M059J (cell line): ENCODE data around the gene SGK1. TPM values are rescaled to one million over a fixed set of nuclear protein-coding genes. Genes with fewer than 3 reads are reported as not detected.
"Not testable (repeated sequence)": the region's sequence is repeated elsewhere in the genome, so short reads cannot be mapped to it uniquely, and the experiment has no call there.

Experiments
- DNase-seq: peaks from one replicate; pipeline ENCODE4 v3.0.0-alpha.2; 2012; ENCODE audit warnings: low read depth
- total RNA-seq: library from RNA; depleted of rRNA; stranded (reverse); fragments of >200 nt; shearing (Covaris generic); gene quantifications from 2 replicates; pipeline ENCODE4 v1.2.3, GENCODE V29; 2014

The SGK1 gene
- total RNA-seq, 1 experiment from 2014 or later: 53.2 TPM

DNA sequence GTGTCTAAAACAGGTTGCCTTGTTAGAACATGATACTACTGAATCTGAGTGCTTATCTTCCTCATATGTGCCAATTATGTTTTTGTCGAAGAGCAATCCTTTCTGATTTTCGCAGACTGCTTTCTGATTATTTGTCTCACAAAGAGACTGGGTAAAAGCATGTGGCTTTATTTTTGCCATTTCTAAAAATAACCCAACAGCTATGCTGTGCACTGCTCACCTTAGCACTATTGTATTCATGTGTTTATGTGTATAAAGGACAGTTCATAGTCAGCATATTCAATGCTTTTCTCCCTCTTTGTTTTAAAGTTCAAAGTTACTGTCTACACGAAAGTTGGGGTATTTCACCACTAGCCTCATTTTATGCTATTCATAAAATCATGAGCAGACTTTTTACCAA, 127.0 kb downstream of the SGK1 start:
- no peak for DNase-seq

DNA sequence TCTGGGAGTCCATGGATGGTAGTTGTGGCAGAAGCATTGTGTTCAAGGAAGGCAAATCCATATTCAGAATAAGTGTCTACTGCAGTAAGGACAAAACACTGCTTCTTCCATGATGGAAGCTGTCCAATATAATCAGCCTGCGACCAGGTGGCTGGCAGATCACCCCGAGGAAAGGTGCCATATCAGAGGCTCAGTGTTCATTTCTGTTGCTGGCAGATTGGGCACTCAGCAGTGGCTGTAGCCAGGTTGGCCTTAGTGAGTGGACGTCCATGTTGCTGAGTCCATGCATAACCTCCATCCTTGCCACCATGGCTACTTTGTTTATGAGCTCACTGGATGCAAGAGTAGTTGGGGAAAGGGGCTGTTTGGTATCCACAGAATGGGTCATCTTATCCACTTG, 130.2 kb downstream of the SGK1 start:
- no peak for DNase-seq

DNA sequence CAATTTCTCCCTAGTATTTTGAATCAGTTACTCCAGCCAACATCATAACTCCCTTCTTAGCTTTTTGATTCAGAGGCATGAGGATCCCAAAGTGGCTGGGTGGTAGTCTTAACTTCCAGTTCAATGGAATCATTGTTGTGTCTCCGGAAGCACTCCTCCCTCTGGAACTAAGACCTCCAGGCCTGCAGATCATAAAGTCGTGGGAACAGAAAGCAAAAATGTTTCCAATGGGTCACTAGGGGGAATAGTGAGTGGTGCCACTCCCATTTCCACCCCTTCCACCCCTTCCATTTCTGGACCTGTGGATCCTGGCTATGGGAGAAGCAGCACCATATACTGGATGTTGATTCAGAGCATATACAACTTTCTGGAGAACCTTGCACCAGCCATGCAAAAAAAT, 130.8 kb downstream of the SGK1 start:
- DNase-seq: no peak

DNA sequence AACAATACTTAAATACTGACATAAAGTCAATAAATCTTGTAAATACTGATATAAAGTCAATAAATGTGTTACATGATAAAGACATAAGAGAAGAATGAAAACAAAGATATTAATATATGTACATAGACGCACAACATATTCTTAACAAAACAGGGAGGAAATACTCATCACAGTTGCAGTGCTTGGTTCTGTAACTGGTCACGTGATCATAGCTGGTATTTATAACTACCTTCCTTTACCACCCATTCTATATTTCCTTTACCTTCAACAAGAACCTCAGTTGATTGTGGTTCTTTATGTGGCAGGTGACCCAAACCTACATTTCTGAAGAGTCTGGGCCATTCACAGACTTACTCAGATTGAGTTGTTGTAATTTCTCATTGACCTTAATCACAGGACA, 131.6 kb downstream of the SGK1 start:
- DNase-seq: no peak

DNA sequence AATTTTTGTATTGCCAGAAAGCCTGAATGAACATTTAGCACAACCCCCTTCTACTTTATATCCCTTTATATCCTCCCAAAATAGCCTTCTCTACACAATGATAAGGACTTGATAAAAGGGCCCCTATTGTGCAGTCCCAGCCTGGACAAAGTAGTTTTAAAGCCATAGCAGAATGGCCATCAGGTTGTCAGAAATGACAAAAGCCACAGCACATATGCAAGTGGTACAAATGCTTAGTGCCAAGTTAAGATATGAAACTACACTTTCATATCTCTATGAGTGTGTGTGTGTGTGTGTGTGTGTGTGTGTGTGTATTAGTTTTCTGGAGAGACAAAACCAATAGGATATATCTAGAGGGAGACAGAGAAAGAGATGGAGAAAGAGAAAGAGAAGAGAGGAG, 132.6 kb downstream of the SGK1 start:
- no peak for DNase-seq

DNA sequence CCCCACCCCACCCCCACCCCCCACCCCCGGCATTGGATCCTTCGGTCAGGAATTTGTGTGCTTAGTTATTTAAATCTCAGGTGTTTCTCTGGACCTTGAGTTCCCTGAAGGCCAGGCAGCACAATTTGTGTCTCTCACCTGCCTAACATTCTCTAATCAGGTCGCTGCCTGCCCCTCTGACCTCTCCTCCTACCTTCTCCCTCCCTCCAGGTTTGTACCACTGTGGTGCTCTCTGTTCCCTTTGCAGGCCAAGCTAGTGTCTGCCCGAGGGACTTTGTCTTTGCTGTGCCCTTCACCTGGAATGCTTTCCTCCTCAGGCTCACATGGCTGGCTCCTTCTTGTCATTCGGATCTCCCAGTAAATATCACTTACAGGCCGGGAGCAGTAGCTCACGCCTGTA, 134.1 kb downstream of the SGK1 start:
- DNase-seq: no peak

DNA sequence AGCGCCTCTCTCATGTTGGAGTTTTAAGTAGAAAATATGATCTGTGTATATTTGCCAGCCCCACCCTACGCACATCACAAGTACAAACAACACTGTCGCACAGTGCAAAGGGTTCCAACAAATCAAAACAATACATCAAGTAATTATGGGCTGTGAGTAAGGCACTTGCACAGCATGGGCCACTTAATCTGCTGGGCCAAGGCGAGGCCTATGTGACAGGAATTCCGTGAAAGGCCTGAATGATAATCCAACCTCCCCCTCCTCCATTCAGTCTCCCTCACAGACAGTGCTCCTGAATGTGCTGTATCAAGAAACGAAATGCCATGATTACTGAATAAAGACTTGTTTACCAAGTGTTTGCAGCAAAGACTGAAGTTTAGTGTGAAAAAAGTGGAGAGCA, 135.4 kb downstream of the SGK1 start:
- DNase-seq: no peak

DNA sequence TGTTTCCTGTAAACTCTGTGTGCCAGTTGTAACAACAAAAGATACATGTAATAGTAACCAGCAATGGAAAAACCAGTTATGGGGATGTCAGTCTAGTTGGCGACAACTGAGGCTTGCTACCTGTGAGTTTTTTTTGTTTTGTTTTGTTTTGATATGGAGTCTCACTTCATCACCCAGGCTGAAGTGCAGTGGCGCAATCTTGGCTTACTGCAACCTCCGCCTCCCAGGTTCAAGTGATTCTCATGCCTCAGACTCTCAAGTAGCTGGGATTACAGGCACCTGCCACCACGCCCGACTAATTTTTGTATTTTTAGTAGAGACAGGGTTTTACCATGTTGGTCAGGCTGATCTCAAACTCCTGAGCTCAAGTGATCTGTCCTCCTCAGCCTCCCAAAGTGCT, 136.2 kb downstream of the SGK1 start:
- DNase-seq: not testable (repeated sequence)

DNA sequence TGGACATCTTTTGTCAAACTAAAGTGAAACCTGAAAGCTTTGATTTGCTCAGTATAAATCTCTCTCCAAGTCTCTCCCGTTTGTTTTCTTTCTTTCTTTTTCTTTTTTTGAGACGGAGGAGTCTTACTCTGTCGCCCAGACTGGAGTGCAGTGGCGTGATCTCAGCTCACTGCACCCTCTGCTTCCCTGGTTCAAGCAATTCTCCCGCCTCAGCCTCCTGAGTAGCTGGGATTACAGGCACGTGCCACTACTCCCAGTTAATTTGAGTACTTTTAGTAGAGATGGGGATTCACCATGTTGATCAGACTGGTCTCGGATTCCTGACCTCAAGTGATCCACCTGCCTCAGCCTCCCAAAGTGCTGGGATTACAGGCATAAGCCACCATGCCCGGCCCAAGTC, 136.7 kb downstream of the SGK1 start:
- DNase-seq: not testable (repeated sequence)

DNA sequence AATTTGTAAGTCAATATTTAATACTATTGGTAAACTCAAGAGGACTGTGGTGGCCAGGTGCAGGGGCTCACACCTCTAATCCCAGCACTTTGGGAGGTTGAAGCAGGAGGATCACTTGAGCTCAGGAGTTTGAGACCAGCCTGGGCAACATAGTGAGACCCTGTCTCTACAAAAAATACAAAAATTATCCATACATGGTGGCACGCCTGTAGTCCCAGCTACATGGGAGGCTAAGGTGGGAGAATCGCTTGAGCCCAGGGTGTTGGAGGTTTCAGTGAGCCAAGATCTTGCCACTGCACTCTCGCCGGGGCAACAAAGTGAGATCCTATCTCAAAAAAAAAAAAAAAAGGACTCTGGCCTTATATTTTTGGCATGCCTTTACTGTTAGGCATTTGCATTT, 137.4 kb downstream of the SGK1 start:
- DNase-seq: not testable (repeated sequence)

DNA sequence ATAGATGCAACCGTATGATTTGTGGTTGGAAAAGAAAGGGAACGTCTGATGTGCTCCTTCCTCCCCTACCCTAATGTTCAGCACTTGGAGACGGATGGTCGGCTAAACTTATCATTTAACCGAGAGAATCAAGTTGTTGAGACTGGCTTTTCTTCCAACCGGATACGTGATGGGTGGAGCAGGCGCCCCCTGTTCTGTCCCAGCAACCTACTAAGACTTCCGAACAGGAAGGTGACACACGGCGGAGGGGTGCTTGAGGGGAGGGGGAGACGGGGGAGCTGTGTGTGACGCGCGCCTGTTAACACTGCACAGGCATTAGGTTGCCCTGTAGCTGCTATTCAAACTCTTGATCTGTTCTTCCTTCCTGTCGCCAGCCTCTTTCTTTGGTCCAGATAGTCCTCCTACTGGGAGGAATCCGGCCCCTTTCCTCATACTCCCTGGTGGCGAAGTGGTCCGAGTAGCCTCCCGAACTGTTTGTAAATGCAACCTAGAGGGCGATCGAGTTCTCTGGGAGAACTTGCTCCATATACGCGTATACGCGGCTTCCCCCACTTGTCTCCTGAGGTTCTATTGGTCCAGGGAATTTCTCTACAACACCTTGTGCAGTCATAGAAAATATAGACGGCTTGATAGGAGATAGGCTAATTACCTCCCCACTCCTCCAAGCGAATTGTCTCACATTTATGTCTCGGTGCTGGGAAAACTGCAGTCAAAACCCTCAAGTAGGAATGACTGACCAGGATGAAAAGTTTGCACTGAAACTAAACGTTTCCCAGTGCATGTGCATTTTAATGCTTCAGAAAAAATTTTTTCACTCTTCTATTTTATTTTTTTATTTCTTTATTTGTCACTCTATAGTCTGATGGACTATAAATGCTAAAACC, 139.5 kb downstream of the SGK1 start:
- DNase-seq: peak; percentile 98

DNA sequence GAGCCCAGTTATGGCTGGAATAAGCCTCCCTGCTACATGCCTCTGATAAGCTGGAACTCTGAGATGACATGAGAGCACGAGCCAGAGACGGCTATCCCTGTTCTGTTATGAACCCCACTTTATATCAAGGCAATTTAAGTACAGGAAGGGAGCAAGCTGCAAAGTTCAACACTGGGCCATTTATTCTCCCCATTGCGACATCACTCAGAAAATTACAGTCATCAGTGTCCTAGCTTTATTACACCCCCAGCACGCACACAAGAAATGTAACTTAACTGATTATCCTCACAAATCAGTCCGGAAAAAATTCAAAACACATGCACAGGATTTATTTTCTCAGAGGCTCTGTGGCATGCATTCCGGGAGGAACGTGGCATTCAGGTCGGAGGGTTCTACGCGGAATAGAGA, 140.2 kb downstream of the SGK1 start:
- DNase-seq: peak; percentile 70

DNA sequence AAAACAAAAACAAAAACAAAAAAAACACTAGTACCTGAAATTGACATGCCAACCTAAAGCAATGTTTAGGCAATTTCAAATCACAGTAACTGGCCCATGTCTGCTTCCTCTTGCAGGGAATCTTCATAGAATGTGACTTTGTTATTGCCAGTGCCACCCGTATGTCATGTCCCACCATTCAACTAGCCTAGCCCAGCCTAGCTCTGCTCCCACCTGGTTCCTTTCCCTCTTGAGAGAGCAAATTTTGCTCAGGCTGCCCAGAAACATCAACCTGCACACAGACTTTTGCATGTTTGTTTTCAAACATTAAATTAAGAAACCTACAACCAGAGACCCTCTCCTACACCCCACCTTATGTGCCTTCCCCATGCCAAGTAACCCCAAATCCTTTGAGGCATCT, 140.7 kb downstream of the SGK1 start:
- peak; percentile 7 for DNase-seq

DNA sequence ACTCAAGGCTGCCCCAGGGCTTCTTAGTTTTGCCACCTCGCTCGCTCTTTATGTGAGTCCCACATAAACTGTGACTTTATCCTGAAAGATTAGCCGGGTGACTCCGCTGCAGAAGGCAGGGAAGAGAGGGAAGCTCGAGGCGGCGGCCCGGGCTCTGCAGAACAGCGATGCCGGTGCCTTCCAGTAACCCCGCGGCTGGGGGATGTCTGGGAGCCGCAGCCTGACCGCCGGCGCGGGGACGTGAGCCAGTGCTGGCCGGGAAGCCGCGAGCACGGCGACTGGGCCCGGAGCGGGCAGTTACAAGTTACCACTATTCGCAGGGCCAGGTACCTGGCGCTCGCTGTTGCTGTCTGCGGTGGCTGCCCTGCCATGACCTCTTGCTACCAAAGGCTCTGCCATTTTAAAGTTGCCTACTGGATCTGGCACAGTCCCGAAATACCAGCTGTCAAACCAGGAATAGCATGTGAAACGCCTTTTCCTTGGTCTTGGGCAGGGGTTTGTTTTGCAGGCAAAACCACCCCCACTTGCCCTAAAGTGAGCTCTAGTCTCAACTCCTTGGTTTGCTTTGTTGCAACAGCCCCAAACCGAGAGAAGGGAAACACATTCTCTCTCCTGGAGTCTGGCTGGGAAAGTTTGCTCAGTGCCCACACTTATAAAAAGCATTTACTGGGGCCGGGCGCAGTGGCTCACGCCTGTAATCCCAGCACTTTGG, 141.5 kb downstream of the SGK1 start:
- peak; percentile 70 for DNase-seq

DNA sequence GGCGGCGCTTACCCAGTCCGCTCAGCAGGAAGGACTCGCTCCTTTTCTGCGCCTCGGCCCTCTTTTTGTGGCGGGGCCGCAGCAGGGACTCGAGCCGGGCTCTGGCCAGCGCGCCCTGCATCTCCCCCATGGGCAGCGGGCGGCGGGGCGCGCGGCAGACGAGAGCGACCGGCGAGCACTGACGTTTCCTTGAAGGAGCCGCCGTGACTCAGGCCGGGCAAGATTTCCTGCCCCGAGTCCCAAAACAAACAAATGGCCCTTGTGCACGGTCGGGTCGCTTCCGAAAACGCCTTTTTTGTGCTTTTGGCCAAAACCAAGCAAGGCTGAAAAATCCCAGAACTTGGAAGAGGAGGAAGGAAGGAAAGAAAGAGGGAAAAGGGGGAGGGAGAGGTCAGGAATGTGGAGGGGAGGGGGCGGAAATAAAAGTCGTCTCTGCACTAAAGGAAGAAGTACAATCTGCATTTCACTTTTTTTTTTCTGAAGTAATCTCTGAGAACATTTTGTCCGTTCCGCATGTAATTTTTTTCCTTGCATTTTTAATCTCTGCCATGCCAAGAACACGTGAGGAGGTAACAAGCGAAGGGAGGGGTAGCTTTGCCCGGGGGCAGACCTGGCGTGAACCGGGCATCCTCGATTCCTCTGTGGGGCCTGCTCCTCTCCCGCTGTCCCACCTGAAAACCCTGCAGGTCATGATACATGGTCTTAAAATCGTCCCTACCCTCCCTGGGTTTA, 142.2 kb downstream of the SGK1 start:
- peak; percentile 87 for DNase-seq

DNA sequence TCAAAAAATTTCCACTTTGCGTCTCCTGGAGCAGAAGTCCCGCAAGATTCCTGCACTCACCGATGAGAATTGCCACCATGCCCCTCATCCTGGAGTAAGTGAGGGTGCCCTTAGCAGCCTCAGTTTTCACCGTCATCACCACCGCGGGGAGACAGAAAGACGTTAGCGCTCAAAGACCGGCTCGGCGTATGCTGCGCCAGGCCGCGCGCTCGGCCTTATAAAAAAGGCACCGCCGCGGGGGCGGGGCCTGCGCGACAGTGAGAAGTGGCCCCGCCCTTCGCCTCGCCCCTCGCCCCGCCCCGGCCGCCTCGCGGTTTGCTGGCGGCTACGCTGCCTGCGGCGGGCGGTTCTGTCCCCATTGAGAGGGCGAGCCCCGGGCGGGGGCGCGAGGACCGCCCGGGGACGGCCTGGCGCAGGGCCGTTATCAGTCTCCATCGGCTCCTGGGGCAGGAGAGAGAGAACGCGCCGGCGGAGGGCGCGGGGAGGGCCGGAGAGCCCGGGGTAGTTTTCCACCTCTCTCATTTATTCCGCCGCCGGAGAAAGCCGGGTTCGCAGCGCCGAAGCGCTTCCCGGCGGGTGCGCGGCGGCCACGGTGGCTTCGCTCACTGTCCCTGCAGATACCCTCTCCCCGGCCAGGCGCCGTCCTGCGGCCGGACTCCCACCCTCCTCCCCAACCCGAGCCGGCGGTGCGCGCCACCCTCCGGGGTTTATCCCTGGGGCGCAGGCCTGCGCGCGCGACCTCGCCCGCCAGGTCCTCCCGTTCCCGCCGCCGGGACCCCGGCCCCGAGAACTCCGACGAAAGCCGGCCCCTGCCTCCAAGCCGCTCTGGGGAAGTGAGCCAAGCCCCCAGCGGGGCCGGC, 143.0 kb downstream of the SGK1 start:
- DNase-seq: peak; percentile 90

DNA sequence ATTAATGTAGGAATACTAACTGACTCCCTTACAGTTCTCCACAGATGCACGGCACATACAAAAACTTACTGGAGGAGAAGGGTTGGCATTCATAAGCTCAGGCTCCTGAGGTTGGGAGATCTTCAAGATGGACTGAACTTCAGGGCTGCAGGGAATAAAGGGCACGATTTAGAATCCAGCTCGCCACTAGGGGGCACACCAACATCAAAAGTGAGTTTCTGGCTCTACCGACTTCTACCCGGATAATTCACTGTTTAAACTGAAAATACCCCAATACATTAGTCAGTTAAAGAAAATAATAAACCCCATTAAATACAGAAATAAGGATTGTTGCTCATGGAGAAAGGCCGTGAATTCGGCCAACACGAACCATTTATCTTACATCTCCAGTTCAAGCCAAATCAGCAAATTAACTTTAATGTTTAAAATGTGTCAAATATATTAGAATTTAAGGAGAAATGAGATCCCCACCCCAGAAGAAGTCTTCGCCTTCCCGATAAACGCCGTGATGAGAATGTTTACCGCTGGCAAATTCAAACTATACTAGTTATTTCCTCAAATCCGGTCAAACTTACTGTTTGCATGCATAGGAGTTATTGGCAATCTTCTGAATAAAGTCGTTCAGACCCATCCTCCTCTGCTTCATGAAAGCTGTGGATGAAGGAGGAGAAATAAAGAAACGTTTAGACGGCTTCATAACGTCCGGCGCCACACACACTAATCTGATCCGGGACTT, 143.8 kb downstream of the SGK1 start:
- peak; percentile 86 for DNase-seq

DNA sequence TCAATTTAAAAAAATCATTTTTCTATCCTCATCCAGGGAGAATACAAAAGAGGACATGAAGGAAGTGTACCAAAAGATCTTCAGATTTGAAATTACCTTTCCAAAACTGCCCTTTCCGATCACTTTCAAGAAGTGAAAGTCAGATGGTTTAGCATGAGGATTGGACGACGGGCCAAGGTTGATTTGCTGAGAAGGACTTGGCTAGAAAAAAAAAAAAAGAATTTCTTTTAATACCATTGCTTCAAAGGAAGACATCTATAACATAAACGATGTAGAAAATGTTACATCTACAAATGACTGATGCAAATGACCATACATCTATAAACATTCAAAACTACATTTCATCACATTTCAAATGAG, 144.6 kb downstream of the SGK1 start:
- no peak for DNase-seq

DNA sequence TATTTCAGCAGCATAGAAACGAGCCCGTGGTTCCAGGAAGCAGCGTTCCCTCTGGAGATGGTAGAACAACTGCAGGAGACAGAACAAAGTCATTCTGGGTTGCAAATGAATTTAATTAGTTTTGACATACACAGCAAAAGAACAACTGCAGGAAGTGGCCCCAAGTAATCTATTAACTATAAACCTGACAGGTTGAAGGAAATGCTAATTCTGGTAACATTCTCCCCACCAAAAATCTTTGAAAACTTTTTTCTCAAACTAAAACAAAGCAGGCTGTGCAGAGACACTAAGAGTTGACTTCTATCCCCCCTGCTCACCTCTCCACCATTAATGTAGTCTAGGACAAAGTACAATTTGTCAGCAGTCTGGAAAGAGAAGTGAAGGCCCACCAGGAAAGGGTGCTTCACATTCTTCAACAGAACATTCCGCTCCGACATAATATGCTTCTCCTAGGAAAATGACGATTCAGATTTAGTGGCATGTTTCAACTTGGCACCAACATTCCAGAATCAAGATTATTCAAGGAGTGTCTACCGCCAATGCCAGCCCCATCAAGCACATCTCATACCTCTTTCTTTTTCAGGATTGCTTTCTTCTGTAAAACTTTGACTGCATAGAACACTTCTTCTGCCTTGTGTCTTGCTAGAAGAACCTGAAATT, 145.1 kb downstream of the SGK1 start:
- DNase-seq: peak; percentile 5

DNA sequence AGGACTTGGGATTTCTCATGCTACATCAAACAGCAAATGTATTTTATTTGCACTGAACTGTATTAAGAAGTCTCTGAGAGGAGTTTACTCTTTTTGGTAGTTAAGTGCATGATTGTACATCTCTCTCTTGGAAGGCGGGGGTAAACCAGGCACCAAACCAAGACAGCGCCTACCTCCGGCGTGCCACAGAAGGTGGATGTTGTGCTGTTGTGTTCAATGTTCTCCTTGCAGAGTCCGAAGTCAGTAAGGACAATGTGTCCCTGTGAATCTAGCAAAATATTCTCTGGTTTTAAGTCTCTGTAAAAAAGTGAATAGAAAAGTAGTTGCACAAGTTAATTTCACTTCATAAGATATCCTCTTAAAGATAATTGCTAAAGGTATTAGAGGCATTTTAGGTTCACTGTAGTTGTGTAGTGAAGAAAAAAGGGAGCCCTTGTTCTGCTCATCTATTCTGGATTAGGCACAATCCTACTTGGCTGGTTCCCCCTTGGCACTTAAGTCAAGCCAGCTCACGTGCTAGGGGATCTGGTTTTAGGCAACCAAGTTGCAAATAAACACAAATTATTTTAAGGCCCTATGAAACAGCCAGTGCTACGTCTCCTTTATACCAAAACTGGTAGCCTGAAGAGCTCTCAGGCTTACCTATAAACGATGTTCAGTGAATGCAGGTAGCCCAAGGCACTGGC, 145.7 kb downstream of the SGK1 start:
- no peak for DNase-seq
